Progenitor cell of endocrine pancreas (in vitro differentiated cells): ENCODE data around the gene IPP. TPM values are rescaled to one million over a fixed set of nuclear protein-coding genes. Genes with fewer than 3 reads are reported as not detected.

Experiments used
- DNase-seq: peaks from one replicate; pipeline ENCODE4 v3.0.0; 2021; ENCODE audit warnings: low spot score; ENCODE audit not compliant: unreplicated experiment
- H3K27ac Mint-ChIP-seq: 2 replicates; pipeline ENCODE4 v1.8.0; 2021; ENCODE audit warnings: mild to moderate bottlenecking, moderate library complexity, mixed read lengths
- H3K27me3 Mint-ChIP-seq: 2 replicates; pipeline ENCODE4 v1.8.0; 2021; ENCODE audit warnings: mixed read lengths
- H3K36me3 Mint-ChIP-seq: 2 replicates; pipeline ENCODE4 v1.8.0; 2022; ENCODE audit warnings: mixed read lengths; ENCODE audit not compliant: insufficient read depth
- H3K4me1 Mint-ChIP-seq: 2 replicates; pipeline ENCODE4 v1.8.0; 2021; ENCODE audit warnings: low read depth, mixed read lengths
- H3K4me3 Mint-ChIP-seq: 2 replicates; pipeline ENCODE4 v1.8.0; 2021; ENCODE audit warnings: low read depth, mild to moderate bottlenecking, moderate library complexity, mixed read lengths
- H3K9me3 Mint-ChIP-seq: 2 replicates; pipeline ENCODE4 v1.8.0; 2021; ENCODE audit warnings: low read depth, mixed read lengths
- total RNA-seq: library from RNA; stranded (reverse); gene quantifications from 2 replicates; pipeline ENCODE4 v1.2.1, GENCODE V29; 2021
- TF ChIP-seq, protein P1 (sequence below): fragments of 200-600 bp; sonication (generic); IDR thresholded peaks from one replicate; pipeline ENCODE4 v1.5.0; 2021; ENCODE audit warnings: antibody characterized with exemption, mild to moderate bottlenecking; ENCODE audit not compliant: unreplicated experiment

Gene IPP
- total RNA-seq, 1 donor from 2014 or later = 21.0 TPM

GRCh38 chr1:45659222-45659621 lies 91.2 kb downstream of the IPP start:
- Mint-ChIP-seq H3K36me3 (peaks cover 33% of the 10 kb centered on the region), H3K4me1 (peaks cover 26% of the 10 kb centered on the region), H3K4me3 (no peak overlapping the region), H3K27ac (peak overlapping the region; percentile 74), H3K9me3 (no peaks in the 10 kb centered on the region), H3K27me3 (no peaks in the 10 kb centered on the region)
- DNase-seq = no peak
- TF ChIP-seq, protein P1, sequence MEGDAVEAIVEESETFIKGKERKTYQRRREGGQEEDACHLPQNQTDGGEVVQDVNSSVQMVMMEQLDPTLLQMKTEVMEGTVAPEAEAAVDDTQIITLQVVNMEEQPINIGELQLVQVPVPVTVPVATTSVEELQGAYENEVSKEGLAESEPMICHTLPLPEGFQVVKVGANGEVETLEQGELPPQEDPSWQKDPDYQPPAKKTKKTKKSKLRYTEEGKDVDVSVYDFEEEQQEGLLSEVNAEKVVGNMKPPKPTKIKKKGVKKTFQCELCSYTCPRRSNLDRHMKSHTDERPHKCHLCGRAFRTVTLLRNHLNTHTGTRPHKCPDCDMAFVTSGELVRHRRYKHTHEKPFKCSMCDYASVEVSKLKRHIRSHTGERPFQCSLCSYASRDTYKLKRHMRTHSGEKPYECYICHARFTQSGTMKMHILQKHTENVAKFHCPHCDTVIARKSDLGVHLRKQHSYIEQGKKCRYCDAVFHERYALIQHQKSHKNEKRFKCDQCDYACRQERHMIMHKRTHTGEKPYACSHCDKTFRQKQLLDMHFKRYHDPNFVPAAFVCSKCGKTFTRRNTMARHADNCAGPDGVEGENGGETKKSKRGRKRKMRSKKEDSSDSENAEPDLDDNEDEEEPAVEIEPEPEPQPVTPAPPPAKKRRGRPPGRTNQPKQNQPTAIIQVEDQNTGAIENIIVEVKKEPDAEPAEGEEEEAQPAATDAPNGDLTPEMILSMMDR = no peak

- Mint-ChIP-seq H3K4me3 (peak overlapping the region; percentile 18), H3K4me1 (peaks cover 23% of the 10 kb centered on the region), H3K36me3 (peaks cover 30% of the 10 kb centered on the region), H3K27ac (peak overlapping the region; percentile 80), H3K27me3 (no peaks in the 10 kb centered on the region), H3K9me3 (no peaks in the 10 kb centered on the region)
- TF ChIP-seq, protein P1 = no peak
- DNase-seq = no peak
Measured at GRCh38 chr1:45658171-45658570, 92.3 kb downstream of the IPP start.

GRCh38 chr1:45656573-45657226 lies 93.8 kb downstream of the IPP start:
- Mint-ChIP-seq H3K27ac (no peak overlapping the region), H3K36me3 (peaks cover 37% of the 10 kb centered on the region), H3K27me3 (no peaks in the 10 kb centered on the region), H3K4me3 (no peak overlapping the region), H3K4me1 (peaks cover 21% of the 10 kb centered on the region), H3K9me3 (no peaks in the 10 kb centered on the region)
- TF ChIP-seq, protein P1 = no peak
- DNase-seq = no peak

DNA sequence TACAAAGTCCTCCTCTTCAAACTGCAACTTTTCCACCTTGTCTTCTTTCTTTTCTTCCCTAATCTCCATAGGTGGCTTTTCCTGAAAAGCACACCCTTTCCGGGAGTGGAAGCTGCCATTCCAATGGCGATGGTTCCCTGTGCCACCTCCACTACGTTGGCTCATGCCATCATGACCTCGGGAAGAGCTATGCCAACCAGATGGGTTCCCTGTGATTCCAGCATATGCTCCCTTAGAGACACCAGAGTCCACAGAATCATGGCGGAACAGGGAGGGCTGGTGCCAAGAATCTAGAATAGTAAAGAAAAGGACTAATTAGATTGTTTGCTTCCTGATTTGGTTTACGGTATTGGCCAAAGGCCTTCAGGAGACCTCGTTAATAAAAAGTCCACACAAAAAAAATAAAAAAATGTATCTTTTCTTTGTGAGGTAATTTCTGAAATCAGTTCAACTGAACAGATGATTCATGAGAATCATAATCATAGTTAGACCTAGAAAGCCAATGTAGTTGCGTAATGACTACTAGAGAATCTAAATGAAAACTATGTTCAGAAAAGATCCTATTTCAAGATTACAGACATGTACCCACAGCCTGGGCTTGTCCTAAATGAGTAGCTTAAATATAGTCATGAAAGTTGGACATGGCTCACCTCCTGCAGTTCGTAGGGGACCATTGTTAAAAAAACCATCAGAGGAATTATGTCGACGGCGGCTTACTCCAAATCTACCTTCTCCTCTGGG lies 95.7 kb downstream of the IPP start:
- no peaks in the 10 kb centered on the region for H3K9me3 Mint-ChIP-seq
- H3K4me1 Mint-ChIP-seq = peaks cover 19% of the 10 kb centered on the region
- no peak overlapping the region for H3K27ac Mint-ChIP-seq
- peaks cover 42% of the 10 kb centered on the region for H3K36me3 Mint-ChIP-seq
- H3K4me3 Mint-ChIP-seq = no peak overlapping the region
- H3K27me3 Mint-ChIP-seq = no peaks in the 10 kb centered on the region
- TF ChIP-seq, protein P1 = no peak
- DNase-seq = no peak

Other genes starting within 250 kb of the IPP start
- 308 and 331 TPM in 2 replicates for gene PRDX1, start 228.8 kb downstream of the IPP start, total RNA-seq
- 213 and 214 TPM in 2 replicates for gene AKR1A1, start 199.8 kb downstream of the IPP start, total RNA-seq
- gene NASP, start 166.6 kb downstream of the IPP start, total RNA-seq = 250 and 258 TPM in 2 replicates
- gene CCDC17, start 126.6 kb downstream of the IPP start, total RNA-seq = 5.8 and 6.1 TPM in 2 replicates
- 137 and 153 TPM in 2 replicates for gene GPBP1L1, start 64.1 kb downstream of the IPP start, total RNA-seq
- gene TMEM69, start 62.5 kb downstream of the IPP start, total RNA-seq = 28.1 and 28.8 TPM in 2 replicates
- 47.8 and 49.3 TPM in 2 replicates for gene MAST2, start 53.0 kb upstream of the IPP start, total RNA-seq